ENCODE data around the gene UNG.
"Not testable (repeated sequence)": the region's sequence is repeated elsewhere in the genome, so short reads cannot be mapped to it uniquely, and the experiment has no call there.

UNG gene

DNA sequence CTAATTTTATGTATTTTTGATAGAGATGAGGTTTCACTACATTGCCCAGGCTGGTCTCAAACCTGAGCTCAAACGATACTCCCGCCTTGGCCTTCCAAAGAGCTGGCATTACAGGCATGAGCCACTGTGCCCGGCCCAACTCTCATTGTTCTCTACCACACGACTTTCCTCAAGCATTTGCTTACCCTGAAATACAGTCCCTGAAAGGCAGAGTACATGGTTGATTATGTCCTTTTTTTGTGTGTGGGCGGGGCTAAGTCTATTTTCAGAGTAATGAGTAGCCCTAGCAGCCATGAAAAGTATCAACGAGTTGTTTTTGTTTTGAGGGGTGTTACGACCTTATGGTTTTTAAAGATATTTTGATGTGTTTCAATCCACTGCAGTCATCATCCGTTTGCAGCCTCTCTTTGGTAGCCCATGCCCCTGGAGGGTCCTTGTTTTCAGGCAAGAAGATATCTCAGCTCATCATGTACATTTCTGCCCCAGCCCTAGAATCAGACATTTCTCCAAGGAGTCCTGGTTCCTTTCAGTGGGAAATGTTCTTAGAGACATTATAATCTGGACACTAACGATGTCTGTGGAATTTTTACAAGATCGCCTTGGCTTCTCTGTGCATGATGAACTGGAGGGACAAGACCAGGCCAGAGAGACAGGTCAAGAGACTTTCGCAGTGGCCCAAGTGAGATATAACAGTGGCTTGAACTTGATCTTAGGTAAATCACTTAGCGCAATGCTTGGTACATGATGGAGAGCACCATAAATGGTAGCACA is 27.7 kb downstream of the UNG start:
- DNase-seq (ENCODE audit: low spot score): no peak

DNA sequence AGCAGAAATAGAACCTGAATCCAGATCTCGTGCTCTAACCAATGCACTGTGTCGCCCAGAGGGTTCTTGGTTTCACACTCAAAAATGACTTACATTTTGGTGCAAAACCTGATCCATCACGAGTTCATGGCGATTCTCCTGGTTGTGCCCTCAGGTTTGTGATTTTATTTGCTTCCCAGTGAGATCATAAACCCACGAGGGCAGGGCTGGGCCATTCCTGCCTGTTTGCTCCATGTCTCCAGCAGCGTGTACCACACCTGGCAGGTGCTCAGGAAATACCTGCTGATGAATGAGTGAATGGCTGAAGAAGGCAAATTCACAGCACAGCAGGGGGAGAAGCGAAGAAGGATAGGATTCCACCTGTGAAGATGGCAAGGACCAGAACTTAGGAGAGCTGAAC is 28.4 kb downstream of the UNG start:
- DNase-seq (ENCODE audit: low spot score): no peak

DNA sequence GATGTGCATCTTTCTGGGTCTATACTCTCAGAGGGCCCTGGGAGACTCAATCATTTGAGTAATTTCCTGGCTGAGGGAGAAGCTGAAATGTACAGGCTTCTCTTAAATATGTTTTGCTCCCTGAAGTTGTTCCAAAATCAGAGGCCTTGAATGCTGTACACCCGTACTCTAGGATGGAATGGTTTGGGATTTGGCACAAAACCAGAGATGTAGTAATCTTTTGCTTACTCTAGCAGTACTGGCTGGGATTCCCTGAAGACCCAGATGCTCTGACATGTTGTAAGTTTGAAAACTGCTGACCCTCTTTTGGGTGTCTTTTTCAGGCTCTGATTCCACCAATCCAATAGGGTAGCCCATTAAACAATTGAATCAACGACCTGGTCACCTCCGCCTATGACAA is 29.4 kb downstream of the UNG start:
- DNase-seq (ENCODE audit: low spot score): no peak

DNA sequence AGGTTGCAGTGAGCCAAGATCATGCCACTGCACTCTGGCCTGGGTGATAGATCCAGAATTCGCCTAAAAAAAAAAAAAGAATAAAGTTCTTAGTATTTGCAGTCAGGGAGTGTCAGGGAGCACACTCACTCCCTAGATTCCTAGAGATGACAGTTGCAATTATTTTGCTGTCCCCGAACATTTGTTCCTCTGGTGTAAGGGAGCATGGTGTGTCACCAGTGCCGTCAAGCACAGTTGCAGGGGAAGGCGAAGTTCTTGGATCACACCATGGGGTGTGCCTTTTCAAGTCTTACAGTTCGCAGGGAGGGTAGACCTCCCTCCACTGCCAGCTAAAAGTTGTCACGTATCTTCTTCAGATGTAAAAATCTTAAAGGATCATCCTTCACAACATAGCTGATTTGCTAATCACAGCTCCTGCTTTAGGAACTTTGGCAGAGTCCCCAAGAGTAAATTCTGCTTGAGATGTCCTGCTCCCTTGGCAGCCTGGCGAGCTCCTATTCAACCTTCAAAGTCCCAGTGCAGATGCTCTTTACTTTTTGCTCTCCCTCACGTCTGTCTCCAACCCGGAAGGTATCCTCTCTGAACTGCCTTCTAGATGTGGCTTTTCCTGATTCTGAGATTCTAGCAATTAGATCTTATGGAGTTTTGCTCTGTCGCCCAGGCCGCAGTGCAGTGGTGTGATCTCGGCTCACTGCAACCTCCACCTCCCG is 30.3 kb downstream of the UNG start:
- DNase-seq (ENCODE audit: low spot score): no peak

DNA sequence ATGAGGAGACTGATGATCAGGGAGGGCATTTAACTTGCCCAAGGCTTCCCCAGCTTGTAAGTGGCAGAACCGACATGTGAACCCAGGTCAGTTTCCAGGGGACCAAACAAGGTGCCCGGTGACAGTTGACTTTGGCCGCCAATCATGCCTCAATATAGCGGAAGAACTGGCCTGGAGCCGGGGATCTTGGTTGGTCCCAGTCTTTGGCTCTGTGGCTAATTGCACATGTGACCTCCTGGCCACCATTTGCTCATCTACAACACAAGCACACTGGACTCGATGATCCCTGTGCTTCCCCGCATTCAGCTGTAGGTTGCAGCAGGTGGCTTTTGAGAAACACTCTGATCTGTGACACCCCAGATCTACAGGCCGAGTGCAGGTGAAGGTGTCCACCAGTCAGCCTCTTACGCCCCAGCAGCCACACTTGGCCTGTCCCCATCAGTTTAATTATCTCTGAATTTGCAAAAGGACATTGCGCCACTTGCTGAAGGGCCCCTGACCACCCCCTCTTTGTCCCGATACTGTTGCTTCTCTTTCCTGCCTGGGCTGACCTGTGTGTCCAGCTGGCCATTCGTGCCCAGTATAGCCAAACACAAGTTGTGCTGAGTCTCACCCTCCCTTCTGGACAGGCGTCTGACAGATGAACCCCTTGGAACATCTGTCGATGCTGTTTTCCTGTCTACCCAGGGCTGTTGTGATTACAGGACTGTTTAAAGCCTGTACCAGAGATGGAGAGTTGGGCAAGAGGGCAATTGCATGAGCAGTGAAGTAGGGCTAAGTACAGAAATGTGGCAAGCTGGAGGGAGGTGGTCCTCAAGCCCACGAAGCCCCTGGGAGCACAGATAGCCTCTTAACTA is 33.1 kb downstream of the UNG start:
- no peak for DNase-seq (ENCODE audit: low spot score)

DNA sequence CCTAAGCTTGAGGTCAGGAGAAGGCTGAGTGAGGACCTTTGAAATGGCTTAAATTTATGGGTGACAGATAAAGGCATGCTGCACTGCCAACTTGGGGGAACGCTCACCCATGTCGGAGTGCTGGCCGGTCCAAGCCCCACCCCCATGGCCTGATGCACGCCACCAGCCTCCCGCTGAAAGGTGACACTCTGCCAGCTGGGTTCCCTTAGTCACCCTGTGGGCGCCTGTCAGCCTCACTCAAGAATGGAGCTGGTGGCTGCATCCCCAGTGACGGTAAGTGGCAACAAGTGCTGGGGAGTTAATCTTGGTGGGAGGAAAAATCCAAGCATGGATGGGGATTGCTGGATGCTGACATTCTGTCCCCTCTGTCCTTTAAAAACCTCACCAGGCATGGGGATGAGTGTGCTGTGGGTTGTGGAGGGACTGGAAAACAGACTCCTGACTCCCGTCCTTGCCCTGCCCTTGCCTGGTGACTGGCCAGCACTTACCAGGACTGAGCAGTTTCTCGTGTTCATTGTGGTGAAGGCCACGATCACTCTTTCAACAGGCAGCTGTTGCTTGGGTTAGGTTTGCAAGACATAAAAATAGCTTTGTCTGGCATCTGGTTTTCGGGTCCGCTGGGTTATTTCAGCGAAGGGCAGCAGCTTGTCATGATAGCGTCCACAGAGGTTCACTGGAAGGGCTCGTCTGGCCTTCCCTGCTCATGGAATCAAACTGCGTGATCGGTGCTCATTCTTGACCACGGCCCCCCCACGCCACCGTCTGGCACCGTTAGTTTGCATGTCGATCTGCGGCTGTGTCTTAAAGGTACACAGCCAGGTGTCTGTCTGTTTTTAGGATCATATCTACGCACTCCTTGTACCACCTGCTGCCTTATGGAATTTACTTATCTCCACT is 34.0 kb downstream of the UNG start:
- DNase-seq (ENCODE audit: low spot score): no peak

DNA sequence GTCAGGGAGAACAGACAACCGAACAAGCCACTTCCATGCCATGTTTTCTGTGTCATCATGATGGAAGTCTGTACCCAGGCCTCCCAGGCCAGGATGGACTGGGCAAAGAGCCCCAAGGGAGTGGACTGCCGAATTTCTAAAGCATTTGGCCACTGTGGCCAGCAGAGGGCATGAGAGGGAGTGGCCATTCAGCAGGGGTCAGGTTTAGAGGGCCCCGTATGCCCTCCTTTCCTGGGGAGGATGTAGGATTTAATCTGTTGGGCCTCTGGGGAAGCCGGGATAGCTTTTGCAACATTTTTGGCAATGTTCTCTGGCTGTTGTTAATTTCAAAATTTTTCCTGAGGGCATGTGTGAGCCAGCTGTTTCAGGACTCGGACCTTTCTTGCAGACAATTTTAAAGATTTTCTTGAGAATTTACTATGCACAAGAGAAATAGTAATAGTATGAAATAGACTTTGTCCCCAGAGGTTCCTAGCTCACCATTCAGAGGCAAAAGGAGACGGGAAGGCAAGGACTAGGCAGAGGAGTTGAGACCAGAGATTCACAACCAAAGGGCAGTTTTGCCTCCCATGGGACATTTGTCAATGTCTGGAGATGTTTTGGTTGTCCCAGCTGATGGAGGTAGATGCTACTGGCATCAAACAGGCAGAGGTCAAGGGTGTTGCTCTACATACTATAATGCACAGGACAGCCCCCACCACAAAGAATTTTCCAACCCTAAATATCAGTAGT is 37.0 kb downstream of the UNG start:
- DNase-seq (ENCODE audit: low spot score): no peak

DNA sequence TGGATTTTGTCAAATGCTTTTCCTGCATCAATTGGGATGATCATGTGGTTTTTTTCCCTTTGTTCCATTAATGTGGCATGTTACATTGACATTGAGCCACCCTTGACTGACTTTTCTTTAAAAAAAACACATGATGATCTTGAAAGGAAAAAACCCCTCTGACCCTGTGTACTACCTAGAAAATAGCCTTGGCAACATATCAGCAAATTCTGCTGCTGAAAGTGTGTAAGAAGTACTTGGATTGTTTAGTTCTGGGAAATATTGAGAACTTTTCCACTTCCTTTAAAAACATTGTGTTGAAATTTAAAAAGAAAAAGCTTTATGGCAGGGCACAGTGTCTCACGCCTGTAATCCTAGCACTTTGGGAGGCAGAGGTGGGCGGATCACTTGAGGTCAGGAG is 39.7 kb downstream of the UNG start:
- DNase-seq (ENCODE audit: low spot score): no peak

DNA sequence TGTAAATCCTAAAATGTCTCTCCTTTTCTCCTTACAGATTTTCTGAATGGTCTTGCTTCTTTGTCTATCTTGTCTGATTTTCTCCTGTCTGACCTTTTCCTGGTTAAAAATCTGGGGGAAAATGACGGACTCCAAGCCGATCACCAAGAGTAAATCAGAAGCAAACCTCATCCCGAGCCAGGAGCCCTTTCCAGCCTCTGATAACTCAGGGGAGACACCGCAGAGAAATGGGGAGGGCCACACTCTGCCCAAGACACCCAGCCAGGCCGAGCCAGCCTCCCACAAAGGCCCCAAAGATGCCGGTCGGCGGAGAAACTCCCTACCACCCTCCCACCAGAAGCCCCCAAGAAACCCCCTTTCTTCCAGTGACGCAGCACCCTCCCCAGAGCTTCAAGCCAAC is 42.0 kb downstream of the UNG start:
- DNase-seq (ENCODE audit: low spot score): no peak

DNA sequence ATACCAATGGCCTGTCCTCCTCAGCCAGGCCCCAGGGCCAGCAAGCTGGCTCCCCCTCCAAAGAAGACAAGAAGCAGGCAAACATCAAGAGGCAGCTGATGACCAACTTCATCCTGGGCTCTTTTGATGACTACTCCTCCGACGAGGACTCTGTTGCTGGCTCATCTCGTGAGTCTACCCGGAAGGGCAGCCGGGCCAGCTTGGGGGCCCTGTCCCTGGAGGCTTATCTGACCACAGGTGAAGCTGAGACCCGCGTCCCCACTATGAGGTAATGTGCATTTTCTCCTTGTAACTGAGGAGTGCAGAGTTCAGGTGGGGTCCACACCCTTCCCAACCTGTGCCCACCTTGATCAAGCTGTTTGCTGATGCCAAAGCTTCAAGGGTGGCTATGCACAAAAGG is 42.4 kb downstream of the UNG start:
- no peak for DNase-seq (ENCODE audit: low spot score)

DNA sequence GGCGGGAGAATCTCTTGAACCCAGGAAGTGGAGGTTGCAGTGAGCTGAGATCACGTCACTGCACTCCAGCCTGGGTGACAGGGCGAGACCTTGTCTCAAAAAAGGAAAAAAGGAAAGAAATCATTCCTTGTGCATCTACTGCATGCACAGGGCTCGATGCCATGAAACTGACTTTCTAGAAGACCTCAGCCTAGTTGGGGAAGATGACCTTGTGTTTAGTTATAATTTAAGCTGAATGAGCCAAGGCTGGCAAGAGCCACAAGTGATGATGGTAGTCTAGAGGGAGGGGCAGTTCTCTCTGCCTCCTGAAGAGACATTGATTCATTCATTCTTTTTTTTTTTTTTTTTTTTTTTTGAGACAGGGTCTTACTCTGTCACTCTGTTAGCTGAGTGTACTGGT is 43.2 kb downstream of the UNG start:
- no peak for DNase-seq (ENCODE audit: low spot score)

DNA sequence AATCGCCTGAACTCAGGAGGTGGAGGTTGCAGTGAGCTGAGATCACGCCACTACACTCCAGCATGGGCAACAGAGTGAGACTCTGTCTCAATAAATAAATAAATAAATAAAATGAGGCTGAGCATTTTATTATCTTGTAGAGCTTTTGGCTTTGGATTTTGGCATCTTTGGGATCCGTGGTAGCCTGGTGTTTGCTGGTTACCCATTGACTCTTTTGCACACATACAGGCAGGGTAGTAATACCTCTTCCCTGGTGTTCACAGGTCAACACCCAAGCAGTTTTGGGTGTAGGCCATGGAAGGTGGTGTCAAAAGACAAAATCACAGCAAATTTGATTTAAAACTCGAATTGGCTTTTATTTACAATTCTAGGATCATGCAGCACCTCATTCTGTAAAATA is 46.8 kb downstream of the UNG start:
- no peak for DNase-seq (ENCODE audit: low spot score)

DNA sequence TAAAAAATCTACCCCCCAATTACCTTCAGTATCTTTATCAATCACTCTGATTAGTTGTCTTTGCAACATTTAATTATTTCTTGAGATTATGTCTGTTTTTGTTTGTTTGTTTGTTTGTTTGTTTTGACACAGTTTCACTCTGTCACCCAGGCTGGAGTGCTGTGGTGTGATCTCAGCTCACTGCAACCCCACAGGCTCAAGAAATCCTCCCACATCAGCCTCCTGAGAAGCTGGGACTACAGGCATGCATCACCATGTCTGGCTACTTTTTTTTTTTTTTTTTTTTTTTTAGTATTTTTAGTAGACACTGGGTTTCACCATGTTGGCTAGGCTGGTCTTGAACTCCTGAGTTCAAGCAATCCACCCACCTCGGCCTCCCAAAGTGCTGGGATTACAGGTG is 49.7 kb downstream of the UNG start:
- DNase-seq (ENCODE audit: low spot score): not testable (repeated sequence)

DNA sequence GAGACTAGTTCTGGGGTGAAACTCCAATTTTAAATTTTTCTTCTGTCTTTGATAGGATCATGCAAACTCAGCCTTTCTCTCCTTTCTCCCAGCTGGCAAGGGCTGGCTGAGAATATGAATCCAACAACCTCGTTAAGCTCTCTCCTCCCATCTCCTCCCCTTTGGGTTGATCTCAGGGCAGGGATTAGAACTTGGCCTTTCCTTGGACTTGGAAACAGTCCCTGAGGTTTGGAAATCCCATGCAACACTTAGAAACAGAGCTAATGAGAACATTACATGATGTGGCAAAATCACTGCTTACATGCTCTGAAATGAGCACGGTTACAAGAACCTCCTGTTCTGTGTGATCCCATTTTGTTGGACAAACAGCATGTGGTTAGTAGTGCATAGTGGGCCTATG is 50.6 kb downstream of the UNG start:
- DNase-seq (ENCODE audit: low spot score): no peak

DNA sequence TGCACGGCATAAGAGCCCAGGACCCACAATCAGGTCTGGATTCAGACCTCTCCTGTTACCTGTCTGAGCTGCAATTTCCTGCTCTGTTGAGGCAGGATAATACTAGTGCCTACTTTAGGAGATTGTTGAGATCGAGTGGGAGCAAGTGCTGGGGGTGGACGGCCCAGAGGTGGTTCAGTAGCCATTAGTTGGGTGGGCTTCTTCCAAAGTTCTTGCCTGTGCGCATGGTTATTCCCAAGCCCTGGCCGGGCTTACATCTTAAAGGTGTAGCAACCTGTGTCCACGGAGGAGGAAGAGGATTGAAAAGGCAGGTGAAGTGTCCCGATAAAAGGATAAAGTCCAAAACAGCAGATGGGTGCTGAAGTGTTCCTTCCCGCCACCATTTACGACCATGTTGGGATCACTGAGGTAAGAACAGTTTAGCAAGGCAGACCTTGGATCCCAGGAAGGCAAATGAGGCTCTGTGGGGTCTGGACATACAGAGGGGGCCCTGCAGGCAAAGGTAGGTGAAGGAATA is 52.8 kb downstream of the UNG start:
- DNase-seq (ENCODE audit: low spot score): no peak

DNA sequence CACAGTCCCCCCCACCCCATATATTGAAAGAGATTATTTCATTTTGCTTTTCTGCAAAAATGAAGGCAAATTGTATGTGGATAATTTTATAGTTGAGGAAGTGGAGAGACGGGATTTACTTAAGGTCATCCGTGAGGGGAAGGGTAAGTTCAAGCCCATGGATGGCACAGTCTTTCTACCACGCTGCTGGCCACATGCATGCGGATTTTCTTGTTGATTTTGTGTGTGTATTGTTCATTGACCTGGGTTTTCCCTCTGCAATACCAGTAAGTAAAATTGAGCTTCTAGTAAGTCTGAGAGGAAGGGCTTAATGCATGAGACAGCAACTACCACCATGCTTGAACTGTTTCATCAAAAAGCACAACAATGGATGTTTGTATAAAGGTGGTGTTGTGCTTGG is 54.1 kb downstream of the UNG start:
- DNase-seq (ENCODE audit: low spot score): no peak

DNA sequence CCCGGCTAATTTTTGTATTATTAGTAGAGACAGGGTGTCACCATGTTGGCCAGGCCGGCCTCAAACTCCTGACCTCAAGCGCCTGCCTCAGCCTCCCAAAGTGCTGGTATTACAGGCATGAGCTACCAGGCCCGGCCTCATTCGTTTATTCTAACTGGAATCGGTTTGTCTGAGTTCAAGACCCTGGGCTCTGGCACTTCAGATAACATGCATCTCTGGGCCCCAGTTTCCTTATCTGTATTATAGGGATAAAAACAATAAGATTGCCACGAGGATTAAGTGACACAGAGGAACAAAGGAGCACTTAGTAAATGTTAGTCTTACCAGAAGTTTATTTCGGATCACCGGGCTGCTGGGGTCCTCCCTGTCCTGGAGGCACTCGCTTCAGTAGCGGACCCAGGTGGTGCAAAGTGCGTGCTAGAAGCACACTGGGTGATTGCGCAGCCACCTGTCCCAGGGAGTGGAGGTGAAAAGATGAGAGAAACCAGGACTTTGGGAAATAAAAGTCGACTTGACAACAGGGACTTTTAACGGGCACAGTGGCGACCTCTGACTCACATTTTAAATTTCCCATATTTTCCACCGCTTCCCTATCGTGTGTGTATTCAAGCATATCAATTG is 56.5 kb downstream of the UNG start:
- no peak for DNase-seq (ENCODE audit: low spot score)

DNA sequence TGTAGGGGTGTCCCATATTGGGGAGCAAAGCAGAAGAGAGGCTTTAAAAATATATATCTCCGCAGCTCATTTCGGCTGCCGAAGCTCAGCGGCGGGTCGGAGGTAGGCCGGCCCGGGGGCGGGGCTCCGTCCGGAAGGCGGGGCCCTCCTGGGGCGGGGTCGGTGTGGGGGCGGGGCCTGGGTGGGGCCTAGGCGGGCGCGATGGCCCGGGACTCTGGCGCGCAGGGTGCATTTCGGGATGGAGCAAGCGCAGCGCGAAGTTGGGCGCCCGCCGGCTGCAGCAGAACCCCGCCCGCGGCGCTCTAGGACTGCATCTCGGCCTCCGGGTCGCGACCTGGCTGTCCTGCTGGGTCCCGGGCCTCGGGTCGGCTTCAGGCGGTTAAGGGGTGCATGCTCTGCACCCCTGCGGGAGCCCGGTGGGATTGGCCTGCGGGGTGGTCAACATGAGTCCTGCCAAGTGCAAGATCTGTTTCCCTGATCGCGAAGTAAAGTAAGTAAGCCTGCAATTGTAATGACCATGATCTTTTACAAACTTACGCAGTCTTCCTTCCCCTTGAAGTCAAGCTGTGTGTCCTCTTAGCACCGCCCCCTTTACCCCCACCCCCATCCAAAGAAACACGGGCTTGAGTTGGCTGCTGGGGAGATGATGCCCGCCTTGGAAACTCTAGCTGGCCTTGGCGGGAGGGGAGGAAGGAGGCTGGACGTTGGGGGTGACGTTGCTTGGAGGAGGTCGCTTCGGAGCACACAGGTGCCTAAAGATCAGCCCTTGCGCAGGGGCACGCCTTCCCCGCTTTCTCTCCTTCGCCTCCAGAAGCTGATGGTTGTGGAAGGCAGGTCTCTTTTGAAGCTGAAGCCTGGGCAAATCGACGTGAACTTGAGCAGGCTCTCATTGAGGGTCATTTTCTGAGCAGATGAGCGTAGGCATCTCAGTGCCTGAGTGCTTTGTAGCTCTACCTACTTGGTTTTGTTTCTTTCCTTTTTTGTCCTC is 57.3 kb downstream of the UNG start:
- peak; percentile 99 for DNase-seq (ENCODE audit: low spot score)

DNA sequence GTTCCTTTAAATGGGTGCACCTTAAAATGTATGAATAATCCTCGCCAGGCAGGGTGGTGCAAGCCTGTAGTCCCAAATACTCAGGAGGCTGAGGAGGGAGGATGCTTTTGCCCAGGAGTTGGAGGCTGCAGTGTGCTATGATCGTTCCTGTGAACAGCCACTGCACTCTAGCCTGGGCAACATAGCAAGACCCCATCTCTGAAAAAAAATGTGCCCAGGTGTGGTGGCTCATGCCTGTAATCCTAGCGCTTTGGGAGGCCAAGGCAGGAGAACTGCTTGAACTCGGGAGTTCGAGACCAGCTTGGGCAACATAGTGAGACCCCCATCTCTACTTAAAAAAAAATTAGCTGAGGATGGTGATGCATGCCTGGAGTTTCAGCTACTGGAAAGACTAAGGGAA is 58.6 kb downstream of the UNG start:
- no peak for DNase-seq (ENCODE audit: low spot score)
